Measurements from ENCODE around the gene ARHGAP31.
A peak's percentile ranks its signal among the peaks of the same experiment; 100 is the strongest.

The ARHGAP31 gene

GRCh38 chr3:119342176-119342575, 48.0 kb downstream of the ARHGAP31 start:
- Histone ChIP-seq H3K27me3 (ENCODE audit: insufficient read depth, insufficient read length) (no peaks in the 10 kb centered on the region), H3K4me1 (ENCODE audit: insufficient read depth, insufficient read length) (no peaks in the 10 kb centered on the region), H3K9ac (ENCODE audit: insufficient read length, low read depth) (no peak overlapping the region), H3K4me3 (ENCODE audit: insufficient read length, low read depth) (no peak overlapping the region), H3K36me3 (ENCODE audit: insufficient read depth, insufficient read length, low read length) (no peaks in the 10 kb centered on the region), H3K9me3 (ENCODE audit: insufficient read depth, low read length) (peaks cover 10% of the 10 kb centered on the region; the same call in 1 of the 2 replicates)
- TF ChIP-seq YY1 (IDR thresholded peaks at IDR 0.05; ENCODE audit: insufficient read depth, insufficient read length) (no peak), ZNF274 (IDR thresholded peaks at IDR 0.05; ENCODE audit: low read depth, low read length) (no peak), SUZ12 (IDR thresholded peaks at IDR 0.05; ENCODE audit: extremely low read depth, insufficient read depth, insufficient read length) (no peak)
- no peak for DNase-seq (ENCODE audit: low read depth, low spot score)

GRCh38 chr3:119343719-119344118, 49.5 kb downstream of the ARHGAP31 start:
- TF ChIP-seq YY1 (IDR thresholded peaks at IDR 0.05; ENCODE audit: insufficient read depth, insufficient read length) (no peak), SUZ12 (IDR thresholded peaks at IDR 0.05; ENCODE audit: extremely low read depth, insufficient read depth, insufficient read length) (no peak), ZNF274 (IDR thresholded peaks at IDR 0.05; ENCODE audit: low read depth, low read length) (no peak)
- Histone ChIP-seq H3K4me3 (ENCODE audit: insufficient read length, low read depth) (no peak overlapping the region), H3K36me3 (ENCODE audit: insufficient read depth, insufficient read length, low read length) (no peaks in the 10 kb centered on the region), H3K27me3 (ENCODE audit: insufficient read depth, insufficient read length) (no peaks in the 10 kb centered on the region), H3K4me1 (ENCODE audit: insufficient read depth, insufficient read length) (no peaks in the 10 kb centered on the region), H3K9ac (ENCODE audit: insufficient read length, low read depth) (no peak overlapping the region), H3K9me3 (ENCODE audit: insufficient read depth, low read length) (no peaks in the 10 kb centered on the region)
- no peak for DNase-seq (ENCODE audit: low read depth, low spot score)

GRCh38 chr3:119346076-119346496, 51.9 kb downstream of the ARHGAP31 start:
- H3K4me3 ChIP-seq (ENCODE audit: insufficient read length, low read depth): no peak overlapping the region
- H3K9me3 ChIP-seq (ENCODE audit: insufficient read depth, low read length): no peaks in the 10 kb centered on the region
- H3K4me1 ChIP-seq (ENCODE audit: insufficient read depth, insufficient read length): no peaks in the 10 kb centered on the region
- H3K27me3 ChIP-seq (ENCODE audit: insufficient read depth, insufficient read length): no peaks in the 10 kb centered on the region
- H3K9ac ChIP-seq (ENCODE audit: insufficient read length, low read depth): no peak overlapping the region
- no peak for DNase-seq (ENCODE audit: low read depth, low spot score)
- no peaks in the 10 kb centered on the region for H3K36me3 ChIP-seq (ENCODE audit: insufficient read depth, insufficient read length, low read length)
- TF ChIP-seq SUZ12 (IDR thresholded peaks at IDR 0.05; ENCODE audit: extremely low read depth, insufficient read depth, insufficient read length): no peak
- no peak for TF ChIP-seq ZNF274 (IDR thresholded peaks at IDR 0.05; ENCODE audit: low read depth, low read length)
- no peak for TF ChIP-seq YY1 (IDR thresholded peaks at IDR 0.05; ENCODE audit: insufficient read depth, insufficient read length)

- Histone ChIP-seq H3K27me3 (ENCODE audit: insufficient read depth, insufficient read length) (no peaks in the 10 kb centered on the region), H3K9ac (ENCODE audit: insufficient read length, low read depth) (no peak overlapping the region), H3K4me3 (ENCODE audit: insufficient read length, low read depth) (no peak overlapping the region), H3K9me3 (ENCODE audit: insufficient read depth, low read length) (no peaks in the 10 kb centered on the region), H3K36me3 (ENCODE audit: insufficient read depth, insufficient read length, low read length) (no peaks in the 10 kb centered on the region), H3K4me1 (ENCODE audit: insufficient read depth, insufficient read length) (no peaks in the 10 kb centered on the region)
- no peak for TF ChIP-seq YY1 (IDR thresholded peaks at IDR 0.05; ENCODE audit: insufficient read depth, insufficient read length)
- no peak for TF ChIP-seq SUZ12 (IDR thresholded peaks at IDR 0.05; ENCODE audit: extremely low read depth, insufficient read depth, insufficient read length)
- no peak for TF ChIP-seq ZNF274 (IDR thresholded peaks at IDR 0.05; ENCODE audit: low read depth, low read length)
- no peak for DNase-seq (ENCODE audit: low read depth, low spot score)
Measured at GRCh38 chr3:119347036-119347435, 52.9 kb downstream of the ARHGAP31 start.

GRCh38 chr3:119349354-119350041, 55.3 kb downstream of the ARHGAP31 start:
- TF ChIP-seq SUZ12 (IDR thresholded peaks at IDR 0.05; ENCODE audit: extremely low read depth, insufficient read depth, insufficient read length) (no peak), YY1 (IDR thresholded peaks at IDR 0.05; ENCODE audit: insufficient read depth, insufficient read length) (no peak), ZNF274 (IDR thresholded peaks at IDR 0.05; ENCODE audit: low read depth, low read length) (no peak)
- no peak overlapping the region for H3K4me3 ChIP-seq (ENCODE audit: insufficient read length, low read depth)
- DNase-seq (ENCODE audit: low read depth, low spot score): peak; percentile 87
- H3K36me3 ChIP-seq (ENCODE audit: insufficient read depth, insufficient read length, low read length): no peaks in the 10 kb centered on the region
- no peaks in the 10 kb centered on the region for H3K27me3 ChIP-seq (ENCODE audit: insufficient read depth, insufficient read length)
- H3K9me3 ChIP-seq (ENCODE audit: insufficient read depth, low read length): no peaks in the 10 kb centered on the region
- no peaks in the 10 kb centered on the region for H3K4me1 ChIP-seq (ENCODE audit: insufficient read depth, insufficient read length)
- H3K9ac ChIP-seq (ENCODE audit: insufficient read length, low read depth): no peak overlapping the region

- DNase-seq (ENCODE audit: low read depth, low spot score): peak; percentile 78
- Histone ChIP-seq H3K27me3 (ENCODE audit: insufficient read depth, insufficient read length) (no peaks in the 10 kb centered on the region), H3K4me1 (ENCODE audit: insufficient read depth, insufficient read length) (no peaks in the 10 kb centered on the region)
Measured at GRCh38 chr3:119350114-119350513, 55.9 kb downstream of the ARHGAP31 start.

GRCh38 chr3:119351581-119351980, 57.4 kb downstream of the ARHGAP31 start:
- Histone ChIP-seq H3K4me1 (ENCODE audit: insufficient read depth, insufficient read length) (no peaks in the 10 kb centered on the region), H3K9me3 (ENCODE audit: insufficient read depth, low read length) (no peaks in the 10 kb centered on the region), H3K4me3 (ENCODE audit: insufficient read length, low read depth) (no peak overlapping the region), H3K27me3 (ENCODE audit: insufficient read depth, insufficient read length) (no peaks in the 10 kb centered on the region), H3K9ac (ENCODE audit: insufficient read length, low read depth) (no peak overlapping the region), H3K36me3 (ENCODE audit: insufficient read depth, insufficient read length, low read length) (no peaks in the 10 kb centered on the region)
- TF ChIP-seq SUZ12 (IDR thresholded peaks at IDR 0.05; ENCODE audit: extremely low read depth, insufficient read depth, insufficient read length): no peak
- no peak for DNase-seq (ENCODE audit: low read depth, low spot score)

More at GRCh38 chr3:119350114-119350513, 55.9 kb downstream of the ARHGAP31 start:
- H3K9me3 ChIP-seq (ENCODE audit: insufficient read depth, low read length): no peaks in the 10 kb centered on the region
- no peak overlapping the region for H3K9ac ChIP-seq (ENCODE audit: insufficient read length, low read depth)
- TF ChIP-seq YY1 (IDR thresholded peaks at IDR 0.05; ENCODE audit: insufficient read depth, insufficient read length) (peak; percentile 58), ZNF274 (IDR thresholded peaks at IDR 0.05; ENCODE audit: low read depth, low read length) (no peak), SUZ12 (IDR thresholded peaks at IDR 0.05; ENCODE audit: extremely low read depth, insufficient read depth, insufficient read length) (no peak)
- no peak overlapping the region for H3K4me3 ChIP-seq (ENCODE audit: insufficient read length, low read depth)
- no peaks in the 10 kb centered on the region for H3K36me3 ChIP-seq (ENCODE audit: insufficient read depth, insufficient read length, low read length)
